Loucy (cell line): Measurements from ENCODE around the gene RMND5B.
A peak's percentile ranks its signal among the peaks of the same experiment; 100 is the strongest.

Source experiments
- H2AFZ ChIP-seq: fragments of 200-600 bp; sonication (generic); 2 replicates; pipeline ENCODE4 v1.6.0; 2016; ENCODE audit warnings: antibody characterized with exemption, mild to moderate bottlenecking, low read length, moderate library complexity
- H3F3A ChIP-seq: fragments of 200-600 bp; 2 replicates; pipeline ENCODE4 v1.6.0; 2016; ENCODE audit warnings: antibody characterized with exemption, low read depth, mild to moderate bottlenecking
- H3K27me3 ChIP-seq: fragments of 200-600 bp; sonication (generic); 2 replicates; pipeline ENCODE4 v1.6.1; 2014; ENCODE audit warnings: low read length, mild to moderate bottlenecking; ENCODE audit not compliant: insufficient read depth, poor library complexity, severe bottlenecking
- H3K36me3 ChIP-seq: fragments of 200-600 bp; sonication (generic); 2 replicates; pipeline ENCODE4 v1.6.1; 2016; ENCODE audit warnings: low read length; ENCODE audit not compliant: insufficient read depth
- H3K4me1 ChIP-seq: fragments of 200-600 bp; sonication (generic); 2 replicates; pipeline ENCODE4 v1.5.1; 2014; ENCODE audit warnings: low read length, mild to moderate bottlenecking; ENCODE audit not compliant: insufficient read depth, poor library complexity, severe bottlenecking
- H3K4me2 ChIP-seq: fragments of 200-600 bp; sonication (generic); 2 replicates; pipeline ENCODE4 v1.6.0; 2014; ENCODE audit warnings: antibody characterized with exemption, low read length, low read depth, mild to moderate bottlenecking; ENCODE audit not compliant: poor library complexity, severe bottlenecking
- H3K4me3 ChIP-seq: fragments of 200-600 bp; sonication (generic); 2 replicates; pipeline ENCODE4 v1.5.1; 2014; ENCODE audit warnings: low read length, mild to moderate bottlenecking, mixed read lengths; ENCODE audit not compliant: poor library complexity, severe bottlenecking
- H3K79me2 ChIP-seq: fragments of 200-600 bp; sonication (generic); 2 replicates; pipeline ENCODE4 v1.6.1; 2014; ENCODE audit warnings: low read length; ENCODE audit not compliant: insufficient read depth
- H3K9ac ChIP-seq: fragments of 200-600 bp; sonication (generic); 2 replicates; pipeline ENCODE4 v1.6.0; 2014; ENCODE audit warnings: mild to moderate bottlenecking, low read depth, low read length, moderate library complexity; ENCODE audit not compliant: poor library complexity, severe bottlenecking
- H3K9me2 ChIP-seq: fragments of 200-600 bp; sonication (generic); replicated peaks from 2 replicates; pipeline ENCODE4 v1.6.1; 2016; ENCODE audit warnings: low read depth, low read length, mixed read lengths
- H3K9me3 ChIP-seq: fragments of 200-600 bp; sonication (generic); 2 replicates; pipeline ENCODE4 v1.6.1; 2014; ENCODE audit warnings: mild to moderate bottlenecking, antibody characterized with exemption, low read length, low read depth; ENCODE audit not compliant: insufficient read depth
- H4K20me1 ChIP-seq: fragments of 200-600 bp; sonication (generic); 2 replicates; pipeline ENCODE4 v1.6.0; 2014; ENCODE audit warnings: antibody characterized with exemption, low read length, mild to moderate bottlenecking; ENCODE audit not compliant: insufficient read depth, poor library complexity, severe bottlenecking
- CTCF ChIP-seq: fragments of 200-600 bp; sonication (generic); conservative IDR thresholded peaks from 2 replicates; pipeline ENCODE4 v1.5.1; 2014; ENCODE audit warnings: mild to moderate bottlenecking, antibody characterized with exemption, low read length
- EZH2phosphoT487 ChIP-seq: fragments of 200-600 bp; IDR thresholded peaks from 2 replicates; pipeline ENCODE4 v1.6.1; 2018; ENCODE audit warnings: antibody characterized with exemption, mild to moderate bottlenecking, moderate library complexity, borderline replicate concordance

Gene RMND5B

GRCh38 chr5:178112545-178112944 is 18.3 kb upstream of the RMND5B start:
- no peaks in the 10 kb centered on the region for H3K9me3 ChIP-seq
- TF ChIP-seq CTCF, result no peak
- no peak for TF ChIP-seq EZH2phosphoT487
- no peak overlapping the region for H3K9ac ChIP-seq
- no peak overlapping the region for H2AFZ ChIP-seq
- H3K9me2 ChIP-seq, result no peaks in the 10 kb centered on the region
- H3K4me3 ChIP-seq, result peak overlapping the region; percentile 80
- peaks cover 33% of the 10 kb centered on the region; the same call in 1 of the 2 replicates for H3K79me2 ChIP-seq
- peak overlapping the region; percentile 65 for H3K4me2 ChIP-seq
- peaks cover 15% of the 10 kb centered on the region for H3K4me1 ChIP-seq
- no peaks in the 10 kb centered on the region for H3F3A ChIP-seq
- no peaks in the 10 kb centered on the region for H3K36me3 ChIP-seq
- H3K27me3 ChIP-seq, result no peaks in the 10 kb centered on the region
- H4K20me1 ChIP-seq, result no peaks in the 10 kb centered on the region

GRCh38 chr5:178113141-178113787 is 17.6 kb upstream of the RMND5B start, which contains the start of gene N4BP3:
Gene N4BP3 (plus strand): TSS chr5:178113532. CDS start chr5:178119584, 6,052 bp downstream.
- Histone ChIP-seq H3F3A (no peaks in the 10 kb centered on the region), H3K9ac (peak within 1 kb of the TSS; percentile 73), H3K36me3 (no peaks in the 10 kb centered on the region), H3K4me1 (peaks cover 15% of the 10 kb centered on the region), H3K9me3 (no peaks in the 10 kb centered on the region), H3K27me3 (no peaks in the 10 kb centered on the region), H3K9me2 (no peaks in the 10 kb centered on the region), H3K79me2 (peaks cover 40% of the 10 kb centered on the region; the same call in 1 of the 2 replicates), H2AFZ (peak within 1 kb of the TSS; percentile 51; the same call in 1 of the 2 replicates), H3K4me3 (peak within 1 kb of the TSS; percentile 80), H3K4me2 (peak within 1 kb of the TSS; percentile 93), H4K20me1 (no peaks in the 10 kb centered on the region)
- no peak for TF ChIP-seq CTCF

- H3K4me2 ChIP-seq, result peak overlapping the region; percentile 93
- no peak for TF ChIP-seq CTCF
- no peak for TF ChIP-seq EZH2phosphoT487
- peaks cover 45% of the 10 kb centered on the region; the same call in 1 of the 2 replicates for H3K79me2 ChIP-seq
- H3K4me1 ChIP-seq, result peaks cover 15% of the 10 kb centered on the region
- no peaks in the 10 kb centered on the region for H3F3A ChIP-seq
- H3K9me2 ChIP-seq, result no peaks in the 10 kb centered on the region
- peak overlapping the region; percentile 51; the same call in 1 of the 2 replicates for H2AFZ ChIP-seq
- H3K27me3 ChIP-seq, result no peaks in the 10 kb centered on the region
- H3K9me3 ChIP-seq, result no peaks in the 10 kb centered on the region
- H3K4me3 ChIP-seq, result peak overlapping the region; percentile 80
- H3K9ac ChIP-seq, result peak overlapping the region; percentile 73
- H4K20me1 ChIP-seq, result no peaks in the 10 kb centered on the region
- no peaks in the 10 kb centered on the region for H3K36me3 ChIP-seq
Measured at GRCh38 chr5:178113841-178114324, 16.9 kb upstream of the RMND5B start.
